ENCODE results near the gene EPS8L3.
"Not testable (repeated sequence)": the region's sequence is repeated elsewhere in the genome, so short reads cannot be mapped to it uniquely, and the experiment has no call there.

The EPS8L3 gene

DNA sequence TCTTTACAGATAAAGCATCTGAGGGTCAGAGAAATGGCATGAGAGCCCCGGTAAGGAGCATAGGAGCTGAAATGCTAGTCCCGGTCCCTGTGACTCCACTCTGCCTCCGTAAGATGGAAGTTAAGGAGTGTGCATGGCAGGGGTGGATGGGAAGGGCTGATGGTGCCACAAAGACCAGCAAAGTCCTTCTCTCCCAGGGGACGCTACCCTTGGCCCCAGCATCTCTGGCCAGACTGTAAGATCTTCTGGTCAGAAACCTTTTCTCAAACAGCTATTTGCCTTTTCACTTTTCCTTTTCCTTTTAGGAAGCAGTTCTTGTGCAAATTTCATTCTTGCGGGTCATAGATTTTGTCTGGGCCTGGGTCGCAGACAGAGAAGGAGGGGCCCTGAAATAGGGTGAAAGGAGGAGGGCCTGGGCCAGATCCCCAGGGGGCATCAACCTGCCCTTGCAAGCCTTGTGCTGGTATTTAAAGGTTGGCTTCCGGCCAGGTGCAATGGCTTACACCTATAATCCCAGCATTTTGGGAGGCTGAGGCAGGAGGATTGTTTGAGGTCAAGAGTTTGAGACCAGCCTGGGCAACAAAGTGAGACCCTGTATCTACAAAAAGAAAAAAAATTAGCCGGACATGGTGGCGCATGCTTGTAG lies 14.4 kb upstream of the EPS8L3 start:
- no peak for FAIRE-seq

DNA sequence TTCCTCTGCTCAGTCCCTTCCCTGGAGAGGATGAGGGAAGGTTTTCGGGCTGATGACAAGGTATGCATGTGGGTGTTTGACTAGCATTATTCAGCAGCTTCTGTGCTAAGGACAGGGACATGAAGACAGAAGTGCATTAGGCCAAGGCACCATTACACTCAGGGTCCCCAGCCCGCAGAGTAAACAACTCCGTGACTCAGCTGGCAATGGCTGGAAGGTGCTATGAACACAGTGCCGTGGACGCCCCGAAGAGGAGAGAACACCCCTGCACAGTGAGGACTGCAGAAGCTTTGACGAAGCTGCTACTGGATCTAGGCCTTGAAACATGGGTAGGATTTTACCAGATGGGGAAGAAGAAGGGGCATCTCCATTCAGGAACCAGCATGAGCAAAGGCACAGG lies 13.7 kb upstream of the EPS8L3 start:
- FAIRE-seq, result no peak

DNA sequence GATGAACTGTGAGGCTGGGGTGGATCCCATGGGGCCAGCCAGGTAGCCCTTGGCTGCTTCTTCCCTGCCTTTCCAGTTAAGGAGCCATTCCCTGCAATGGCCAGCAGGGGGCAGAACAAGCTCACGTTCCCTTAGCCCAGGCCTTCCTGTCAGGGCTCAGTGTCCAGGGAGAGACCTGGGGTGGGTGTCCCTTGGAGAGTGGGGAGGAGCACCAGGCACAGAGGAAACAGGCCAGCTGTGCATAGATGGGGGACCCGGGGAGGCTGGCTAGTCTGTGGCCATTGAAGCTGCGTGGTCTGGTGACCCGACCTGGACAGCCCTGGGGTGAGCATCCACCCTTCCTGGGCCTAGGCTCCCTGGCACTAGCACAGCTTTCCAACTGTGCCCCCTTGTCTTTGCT lies 13.2 kb upstream of the EPS8L3 start:
- no peak for FAIRE-seq

DNA sequence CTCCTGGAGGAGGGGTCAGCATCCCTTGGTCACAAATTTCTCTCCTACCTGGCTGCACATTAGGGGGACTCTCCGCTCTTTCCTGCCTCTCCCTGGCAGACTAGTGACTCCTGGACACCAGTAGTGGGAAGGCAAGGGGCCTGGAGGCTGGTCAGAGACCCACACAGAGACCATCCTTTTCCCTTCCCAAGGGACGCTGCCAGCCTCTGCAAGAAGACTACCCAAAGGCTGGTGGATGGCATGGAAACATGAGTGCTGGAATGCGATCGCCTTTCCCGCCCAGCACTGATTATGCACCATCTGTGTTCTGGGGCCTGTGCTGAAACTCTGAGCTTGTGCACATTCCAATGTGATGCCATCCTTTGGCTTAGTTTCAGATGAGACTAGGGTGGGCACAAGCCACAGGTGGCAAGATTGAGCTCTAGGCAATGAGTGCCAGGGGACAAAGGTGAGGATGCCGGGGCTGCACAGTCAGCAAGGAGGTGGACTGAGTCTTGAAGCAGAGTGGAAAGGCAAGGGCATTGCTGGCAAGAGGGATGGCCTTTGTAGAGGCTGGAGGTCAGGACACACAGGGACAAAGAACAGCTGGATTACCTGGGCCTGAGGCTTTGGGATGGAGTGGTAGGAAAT lies 12.6 kb upstream of the EPS8L3 start:
- no peak for FAIRE-seq

DNA sequence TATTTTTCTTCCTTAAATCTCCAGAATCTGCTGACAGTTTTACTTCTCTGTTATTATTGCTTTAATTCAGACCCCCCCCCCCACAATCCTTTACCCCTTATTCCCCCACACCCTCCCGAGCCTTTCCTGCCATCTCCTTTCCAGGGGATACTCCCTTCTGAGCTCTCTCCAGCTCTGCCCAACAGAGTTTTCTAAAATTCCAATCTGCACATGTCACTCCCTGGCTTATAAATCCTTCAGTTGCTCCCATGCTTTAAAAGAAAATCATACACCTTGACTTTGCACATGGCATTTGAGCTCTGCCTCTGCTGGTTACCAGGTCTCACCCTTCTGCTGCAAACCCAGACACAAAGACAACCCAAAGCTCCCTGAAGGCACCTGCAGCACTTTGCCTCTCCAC lies 11.7 kb upstream of the EPS8L3 start:
- FAIRE-seq, result no peak

DNA sequence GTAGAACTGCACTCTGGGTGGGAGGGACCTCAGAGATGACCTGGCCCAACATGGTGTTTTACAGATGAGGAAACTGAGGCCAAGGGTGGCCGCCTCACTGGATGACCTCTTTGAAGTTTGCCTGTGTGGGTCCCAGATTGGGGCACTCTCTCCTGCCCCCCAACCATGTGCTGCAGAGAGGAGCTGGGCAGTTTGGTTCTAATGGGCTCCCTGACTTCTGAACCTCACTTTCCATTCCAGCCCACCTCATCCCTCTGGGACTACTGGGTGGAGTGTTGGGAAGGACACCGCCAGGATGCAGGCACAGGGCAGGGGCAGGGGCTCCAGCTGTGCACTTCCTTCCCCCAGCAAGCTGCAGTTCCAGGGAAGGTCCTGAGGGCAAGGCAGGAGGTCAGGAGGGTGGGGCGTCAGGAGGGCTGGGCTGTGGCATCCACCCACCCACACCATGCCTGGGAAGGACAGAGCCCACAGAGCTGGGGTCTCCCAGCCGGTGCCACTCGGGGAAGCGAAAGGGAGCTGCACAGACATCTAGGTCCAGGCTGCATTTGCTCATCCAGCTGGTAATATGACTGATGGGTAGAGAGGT lies 10.3 kb upstream of the EPS8L3 start:
- FAIRE-seq, result no peak

DNA sequence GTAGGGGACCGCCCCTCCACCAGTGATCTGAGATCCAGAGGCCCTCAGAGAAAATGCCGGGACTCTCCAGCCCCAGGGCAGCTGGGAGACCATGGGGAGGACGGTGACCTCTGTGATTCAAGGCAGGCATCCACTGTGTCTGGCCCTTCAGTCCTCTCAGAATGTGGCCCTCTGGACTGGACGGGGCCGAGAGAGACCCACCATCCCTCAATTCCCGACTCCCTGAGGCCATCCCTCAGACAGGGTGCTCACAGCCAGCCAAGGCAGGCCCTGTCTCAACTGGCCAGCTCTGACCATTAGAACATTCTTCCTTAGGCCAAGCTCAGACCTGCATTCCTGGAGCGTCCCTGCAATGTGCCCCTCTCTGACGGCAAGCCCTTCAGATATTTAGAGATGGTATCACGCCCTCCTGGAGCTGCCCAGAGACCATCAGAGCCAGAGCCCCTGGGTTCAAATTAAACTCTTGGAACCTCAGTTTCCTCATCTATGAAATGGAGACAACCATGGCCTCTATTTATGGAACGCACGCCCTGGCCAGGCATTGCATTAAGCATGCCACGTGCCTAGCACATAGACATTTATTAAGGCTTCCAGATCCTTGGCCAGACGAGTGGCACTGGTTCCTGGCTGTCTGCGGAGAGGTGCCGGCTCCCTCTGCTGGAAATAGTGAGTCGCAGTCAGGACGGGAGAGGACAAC lies 9.6 kb upstream of the EPS8L3 start:
- FAIRE-seq, result no peak

DNA sequence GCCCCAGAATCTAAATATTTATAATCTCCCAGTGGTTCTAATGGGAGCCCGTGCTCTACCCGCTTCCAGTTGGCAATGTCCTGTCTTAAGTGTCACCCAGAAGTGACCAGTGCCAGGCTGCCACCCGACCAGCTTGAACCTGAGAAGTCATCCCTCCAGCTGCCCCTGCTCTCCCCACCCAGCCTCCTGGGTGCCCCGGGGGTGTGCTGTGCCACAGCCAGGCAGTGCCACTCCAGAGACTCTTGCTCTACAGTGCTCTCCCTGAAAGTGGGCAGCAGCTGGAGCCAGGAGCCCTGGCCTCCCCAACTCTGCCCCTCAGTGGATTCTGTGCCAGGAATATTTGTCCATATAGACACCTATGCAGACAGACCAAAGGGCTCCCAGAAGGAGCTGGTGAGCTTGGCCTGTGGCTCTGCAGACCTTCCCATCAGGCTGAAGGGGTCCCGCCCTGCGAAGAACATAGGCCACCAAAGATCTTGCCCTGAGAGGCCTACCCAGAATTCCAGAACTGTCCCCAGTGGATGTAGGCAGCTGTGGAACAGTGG lies 9.0 kb upstream of the EPS8L3 start:
- FAIRE-seq, result no peak

DNA sequence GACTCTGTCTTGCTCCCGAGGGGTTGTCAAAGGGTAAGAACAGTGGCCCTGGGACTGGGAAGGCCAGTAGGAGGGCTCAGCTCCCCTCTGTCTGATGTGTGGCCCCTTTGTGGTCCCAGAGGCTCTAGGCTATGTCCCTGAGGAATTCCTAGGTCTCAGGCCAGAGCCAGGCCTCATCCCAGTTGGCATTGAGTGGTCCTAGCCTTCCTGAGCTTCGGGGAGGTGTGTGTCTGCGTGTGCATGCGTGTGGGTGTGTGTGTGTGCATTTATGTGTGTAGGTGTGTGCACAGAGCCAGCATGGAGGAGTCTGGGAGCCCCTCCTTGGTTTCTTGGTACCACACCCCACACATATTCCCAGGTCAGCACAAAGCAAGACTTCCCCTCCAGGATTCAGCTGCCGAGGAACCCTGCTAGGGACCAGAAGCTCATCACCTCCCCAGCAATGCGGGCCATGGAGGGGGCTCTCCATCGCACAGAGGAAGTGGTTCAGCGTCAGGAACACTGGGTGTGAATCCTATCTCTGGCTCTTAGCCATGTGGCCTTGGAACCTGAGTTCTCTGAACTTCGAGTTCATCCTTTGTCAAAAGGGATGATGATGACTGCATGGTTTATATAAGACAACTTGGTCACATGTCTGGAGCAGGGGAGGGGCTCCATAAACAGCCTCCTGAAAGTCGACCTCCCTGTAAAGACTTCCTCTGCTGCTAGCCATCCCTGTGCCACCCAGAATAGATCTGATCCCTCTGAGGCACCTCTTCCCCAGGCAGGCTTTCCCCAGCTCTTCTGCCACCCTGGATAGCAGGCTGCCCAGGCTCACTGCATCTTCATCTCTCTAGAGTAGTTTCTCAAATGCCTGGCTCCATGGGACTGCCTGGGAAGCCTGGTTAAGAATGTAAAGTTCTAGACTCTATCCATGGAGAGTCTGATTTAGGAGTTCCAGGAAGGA lies 8.3 kb upstream of the EPS8L3 start:
- no peak for FAIRE-seq

DNA sequence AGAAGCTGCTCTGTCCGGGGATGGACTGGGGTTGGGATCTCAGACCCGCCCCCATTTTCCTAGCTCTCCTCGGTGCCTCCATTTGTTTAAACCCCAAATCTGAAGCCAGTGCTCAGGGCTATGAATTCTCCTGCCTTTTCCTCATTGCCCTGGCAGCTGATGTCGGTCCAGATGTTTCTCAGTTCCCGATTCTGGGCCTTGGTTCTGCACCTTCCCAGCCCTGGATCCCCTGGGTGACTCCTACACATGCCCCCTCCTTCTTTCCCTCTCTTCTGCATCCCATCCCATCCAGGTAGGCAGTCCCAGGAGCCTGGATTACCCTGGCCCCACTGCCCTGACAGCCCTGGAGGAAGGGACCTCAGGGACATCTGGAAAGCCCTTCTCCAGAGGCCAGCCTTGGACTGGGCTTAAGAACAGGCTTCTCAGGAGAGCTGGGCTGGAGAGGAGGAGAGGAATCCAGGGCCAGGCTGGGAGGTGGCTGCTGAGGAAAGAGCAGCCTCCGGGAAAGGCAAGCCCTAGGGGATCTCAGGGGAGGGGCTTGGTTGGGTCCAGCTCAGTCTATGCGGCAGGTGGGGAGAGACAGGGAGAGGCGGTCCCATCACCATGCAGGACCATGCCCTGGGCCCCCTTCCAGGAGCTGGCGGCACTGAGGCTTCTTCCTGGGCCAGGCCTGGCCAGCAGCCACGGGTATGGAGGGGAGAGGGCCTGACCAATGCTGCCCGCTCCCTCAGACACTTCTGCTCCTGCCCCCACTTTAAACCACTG lies 6.8 kb upstream of the EPS8L3 start:
- no peak for FAIRE-seq

DNA sequence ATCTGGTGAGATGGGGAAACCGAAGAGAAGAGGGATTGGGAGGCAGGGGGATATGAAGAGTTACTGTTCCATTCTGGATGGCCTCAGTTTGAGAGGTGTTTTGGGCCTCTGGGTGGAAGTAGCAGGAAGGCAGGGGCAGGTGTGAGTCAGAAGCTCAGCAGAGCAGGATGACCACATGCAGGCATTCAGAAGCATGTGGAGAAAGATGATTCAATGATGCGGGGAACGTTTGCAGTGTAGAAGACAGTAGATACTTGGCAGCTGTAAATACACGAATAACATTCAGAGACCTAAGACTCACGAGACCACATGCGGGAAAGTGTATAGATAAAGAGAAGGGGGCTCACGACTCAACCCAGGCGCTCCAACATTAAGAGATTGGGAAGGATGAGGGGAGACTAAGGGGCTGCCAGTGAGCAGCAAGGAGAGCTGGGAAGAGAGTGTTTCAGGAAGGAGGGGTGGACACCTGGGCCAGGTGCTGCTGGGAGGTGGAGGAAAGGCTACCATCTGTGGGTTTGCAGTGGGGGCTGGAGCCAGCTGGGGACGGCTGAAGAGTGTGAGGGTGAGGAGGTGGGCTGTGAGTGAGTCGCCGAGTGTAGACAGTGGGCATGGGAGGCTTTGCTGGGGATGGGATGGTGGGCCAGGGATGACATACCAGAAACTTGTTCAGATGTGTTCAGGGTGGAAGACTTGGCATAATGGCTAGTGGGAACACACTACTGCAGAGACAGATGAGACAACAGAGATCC lies 5.8 kb upstream of the EPS8L3 start:
- FAIRE-seq, result no peak

DNA sequence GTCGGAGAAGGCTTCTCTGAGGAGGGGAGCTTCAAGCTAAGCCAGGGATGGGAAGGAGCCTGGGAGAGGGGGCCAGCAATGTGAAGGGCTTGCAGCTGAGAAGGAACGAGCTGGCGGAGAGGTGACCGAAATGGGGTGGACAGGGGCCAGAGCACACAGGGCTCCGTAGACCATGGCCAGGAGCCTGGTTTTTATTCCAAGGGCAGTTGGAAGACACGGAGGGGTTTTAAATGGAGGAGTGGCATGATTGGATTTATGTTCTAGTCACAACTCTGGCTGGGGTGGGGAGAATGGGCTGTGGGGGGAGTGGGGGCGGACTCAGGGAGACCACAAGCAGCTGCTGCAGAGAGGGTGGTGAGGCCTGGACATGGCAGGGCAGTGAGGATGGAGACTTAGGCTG lies 5.1 kb upstream of the EPS8L3 start:
- no peak for FAIRE-seq

DNA sequence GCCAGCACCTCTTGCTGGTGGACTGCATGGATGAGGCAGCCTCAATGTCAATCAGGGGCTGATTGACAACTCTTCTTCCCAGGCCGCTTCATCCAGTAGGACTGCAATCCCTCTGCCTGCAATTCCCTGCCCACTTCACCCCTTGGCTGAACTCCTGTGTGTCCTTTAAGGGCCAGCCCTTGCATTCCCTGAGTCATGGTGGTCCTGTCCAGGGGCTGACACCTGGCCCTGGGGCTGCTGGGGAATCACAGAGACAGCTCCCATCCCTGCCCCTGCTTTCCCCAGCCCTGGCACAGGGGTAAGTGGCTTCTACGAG lies 4.6 kb upstream of the EPS8L3 start:
- no peak for FAIRE-seq

DNA sequence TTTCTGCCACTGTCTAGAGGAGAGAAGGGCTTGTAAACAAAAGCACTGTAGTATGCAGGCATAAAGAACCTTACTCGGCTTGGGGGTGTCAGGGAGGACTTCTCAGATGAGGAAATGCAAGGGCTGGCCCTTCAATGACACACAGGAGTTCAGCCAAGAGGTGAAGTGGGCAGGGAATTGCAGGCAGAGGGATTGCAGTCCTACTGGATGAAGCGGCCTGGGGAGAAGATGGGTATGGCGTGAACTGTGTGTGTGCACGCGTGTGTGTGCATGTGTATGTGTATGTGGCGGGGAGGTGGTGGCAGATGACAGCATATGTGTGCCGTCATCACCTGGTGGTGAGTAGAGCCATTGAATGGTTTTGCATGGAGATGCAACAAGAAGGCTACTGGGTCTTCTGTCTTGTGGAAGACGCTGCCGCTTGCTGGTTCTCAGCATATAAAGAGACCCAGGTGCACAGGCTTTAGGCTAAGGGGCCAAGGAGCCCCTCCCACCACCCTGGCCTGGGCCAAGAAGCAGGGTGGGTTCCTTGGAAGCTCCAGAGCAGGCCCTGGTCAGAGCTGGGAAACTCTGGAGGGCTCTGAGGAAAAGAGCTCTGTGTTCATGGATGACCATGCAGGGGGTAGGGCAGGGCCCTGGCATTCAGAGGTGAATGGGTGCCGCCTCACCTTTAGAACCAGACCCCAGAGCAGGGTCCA lies 4.1 kb upstream of the EPS8L3 start:
- FAIRE-seq, result no peak

DNA sequence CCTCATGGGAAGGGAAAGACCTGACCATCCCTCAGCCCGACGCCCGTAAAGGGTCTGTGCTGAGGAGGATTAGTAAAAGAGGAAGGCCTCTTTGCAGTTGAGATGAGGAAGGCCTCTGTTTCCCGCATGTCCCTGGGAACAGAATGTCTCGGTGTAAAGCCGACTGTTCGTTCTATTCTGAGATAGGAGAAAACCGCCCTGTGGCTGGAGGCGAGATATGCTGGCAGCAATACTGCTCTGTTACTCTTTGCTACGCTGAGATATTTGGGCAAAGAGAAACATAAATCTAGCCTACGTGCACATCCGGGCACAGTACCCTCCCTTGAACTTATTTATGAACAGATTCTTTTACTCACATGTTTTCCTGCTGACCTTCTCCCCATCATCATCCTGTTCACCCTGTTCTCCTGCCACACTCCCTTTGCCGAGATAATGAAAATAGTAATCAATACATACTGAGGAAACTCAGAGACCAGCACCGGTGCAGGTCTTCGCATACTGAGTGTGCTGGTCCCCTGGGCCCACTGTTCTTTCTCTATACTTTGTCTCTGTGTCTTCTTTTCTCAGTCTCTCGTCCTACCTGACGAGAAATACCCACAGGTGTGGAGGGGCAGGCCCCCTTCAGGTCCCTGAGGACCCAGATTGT lies 3.4 kb upstream of the EPS8L3 start:
- FAIRE-seq, result not testable (repeated sequence)

DNA sequence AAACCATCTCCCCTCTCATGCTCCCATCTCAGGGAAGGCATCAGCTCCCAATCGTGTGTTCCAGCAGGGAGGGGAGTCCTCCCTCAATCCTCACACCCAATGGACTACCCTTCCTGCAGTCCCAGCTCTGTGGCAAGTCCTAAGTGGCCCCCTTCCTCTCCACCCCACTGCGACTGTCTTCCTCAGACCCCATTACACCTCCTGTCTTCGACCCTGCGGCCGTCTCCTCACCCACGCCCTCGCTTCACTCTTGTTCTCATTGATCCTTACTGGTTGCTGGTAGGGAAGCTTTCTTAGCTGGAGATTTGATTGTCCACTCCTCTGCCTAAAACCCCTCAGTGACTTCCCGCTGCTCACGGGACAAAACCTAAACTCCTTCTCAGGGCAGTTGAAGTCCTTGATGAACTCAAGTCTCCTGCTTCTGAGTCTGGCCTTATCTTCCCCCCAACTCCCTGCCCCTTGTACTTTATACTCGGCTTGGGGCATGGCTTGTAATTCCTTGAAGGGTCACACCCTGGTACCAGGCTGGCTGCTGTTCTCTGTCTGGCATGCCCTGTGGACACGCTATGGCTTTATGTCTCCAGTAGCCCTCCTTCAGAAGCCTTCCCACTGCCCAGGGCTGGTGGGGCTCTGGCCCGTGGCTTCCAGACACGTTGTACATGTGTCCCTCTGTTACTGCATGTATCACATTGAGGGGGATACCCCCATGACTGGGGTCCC lies 2.3 kb upstream of the EPS8L3 start:
- no peak for FAIRE-seq

DNA sequence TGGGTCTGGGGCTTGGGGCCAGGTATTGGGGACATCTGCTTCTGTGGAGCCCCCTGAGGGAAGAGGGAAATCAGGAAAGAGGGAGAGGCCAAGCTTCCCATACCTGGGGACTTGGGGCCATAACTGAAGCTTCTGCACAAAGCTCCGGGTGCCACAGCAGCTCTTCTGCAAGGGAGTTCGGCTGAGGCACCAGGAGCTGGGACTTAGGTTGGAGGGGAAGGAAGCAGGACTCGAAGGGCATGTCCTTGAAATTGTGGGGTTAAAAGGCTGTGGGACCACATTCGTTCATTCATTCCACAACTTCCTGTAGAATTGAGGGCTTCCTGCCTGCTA lies 1.7 kb upstream of the EPS8L3 start:
- no peak for FAIRE-seq

DNA sequence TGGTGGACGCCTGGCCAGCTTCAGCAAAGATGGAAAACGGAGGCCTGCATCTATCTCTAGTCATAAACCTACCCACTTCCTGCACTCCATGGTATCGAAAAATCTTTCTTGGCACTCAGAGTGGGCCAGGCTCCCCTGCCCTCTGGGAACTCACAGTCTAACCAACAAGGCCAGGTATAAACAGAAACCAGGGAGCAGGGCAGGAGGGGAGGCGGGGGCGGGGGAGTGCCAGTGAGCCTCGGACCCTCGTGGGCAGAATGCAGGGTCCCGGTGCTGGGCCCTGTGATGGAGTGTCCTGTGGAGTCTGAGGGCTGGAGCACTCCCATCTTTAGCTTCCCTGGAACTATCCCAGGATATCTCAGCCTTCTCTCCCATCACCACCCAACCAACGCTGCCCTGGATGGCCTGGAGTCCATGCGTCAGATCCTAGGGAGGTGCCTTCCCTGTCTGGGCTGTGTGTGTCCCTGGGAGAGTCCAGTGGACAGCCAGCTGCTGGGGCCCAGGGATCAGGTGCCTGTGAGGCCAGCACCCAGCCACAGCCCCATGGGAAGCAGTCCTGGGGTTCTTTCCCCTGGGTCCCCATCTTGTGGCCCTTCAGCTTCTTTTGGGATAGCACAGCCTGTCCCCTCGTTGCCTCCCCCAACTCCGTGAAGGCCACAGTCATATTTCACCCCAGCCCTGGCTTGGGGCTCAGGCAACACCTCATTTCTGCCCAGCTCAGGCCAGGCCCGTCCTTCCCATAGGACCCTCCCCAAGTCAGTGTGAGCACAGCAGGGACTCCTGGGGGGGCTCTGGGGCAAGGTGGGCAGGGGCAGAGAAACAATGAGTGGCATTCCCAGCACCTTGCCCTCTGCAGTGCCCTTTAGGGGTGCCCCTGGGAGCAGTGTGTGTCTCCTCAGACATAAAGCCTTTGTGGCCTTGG lies 1.1 kb upstream of the EPS8L3 start:
- FAIRE-seq, result no peak
